Measurements from ENCODE around the gene BIVM.

The BIVM gene

GRCh38 chr13:102845630-102846260, 46.8 kb downstream of the BIVM start, which contains the start of gene ERCC5:
Gene ERCC5, plus strand, starts transcription at chr13:102846032. Its CDS starts 235 bp downstream, at chr13:102846267.
- DNase-seq: peak; percentile 50 to 76

GRCh38 chr13:102846261-102847015, 47.5 kb downstream of the BIVM start:
- peak in 1 of 2 experiments; percentile 2 for DNase-seq

GRCh38 chr13:102847272-102848234, 48.6 kb downstream of the BIVM start:
- peak in 1 of 2 experiments; percentile 0 for DNase-seq

GRCh38 chr13:102848956-102849355, 50.0 kb downstream of the BIVM start:
- DNase-seq: no peak

- no peak for DNase-seq
Measured at GRCh38 chr13:102852556-102852955, 53.6 kb downstream of the BIVM start.

- DNase-seq: no peak
Measured at GRCh38 chr13:102854675-102855074, 55.8 kb downstream of the BIVM start.

GRCh38 chr13:102856557-102856956, 57.6 kb downstream of the BIVM start:
- DNase-seq: no peak

- DNase-seq: no peak
Measured at GRCh38 chr13:102862624-102863210, 63.8 kb downstream of the BIVM start.

GRCh38 chr13:102863590-102863989, 64.7 kb downstream of the BIVM start:
- no peak for DNase-seq

- no peak for DNase-seq
Measured at GRCh38 chr13:102868366-102868936, 69.5 kb downstream of the BIVM start.

- DNase-seq: no peak
Measured at GRCh38 chr13:102869948-102870676, 71.2 kb downstream of the BIVM start.

- DNase-seq: peak in 1 of 2 experiments; percentile 5
Measured at GRCh38 chr13:102870677-102871415, 71.9 kb downstream of the BIVM start.

- no peak for DNase-seq
Measured at GRCh38 chr13:102872131-102872530, 73.2 kb downstream of the BIVM start.

GRCh38 chr13:102872531-102872930, 73.6 kb downstream of the BIVM start:
- DNase-seq: no peak

GRCh38 chr13:102873653-102874052, 74.7 kb downstream of the BIVM start:
- DNase-seq: no peak

- DNase-seq: no peak
Measured at GRCh38 chr13:102875256-102875655, 76.3 kb downstream of the BIVM start.

GRCh38 chr13:102877303-102877702, 78.4 kb downstream of the BIVM start:
- DNase-seq: no peak

GRCh38 chr13:102878481-102878880, 79.6 kb downstream of the BIVM start:
- DNase-seq: no peak

- DNase-seq: no peak
Measured at GRCh38 chr13:102879793-102880499, 81.0 kb downstream of the BIVM start.
